ENCODE data around the gene COQ10A.

DNA sequence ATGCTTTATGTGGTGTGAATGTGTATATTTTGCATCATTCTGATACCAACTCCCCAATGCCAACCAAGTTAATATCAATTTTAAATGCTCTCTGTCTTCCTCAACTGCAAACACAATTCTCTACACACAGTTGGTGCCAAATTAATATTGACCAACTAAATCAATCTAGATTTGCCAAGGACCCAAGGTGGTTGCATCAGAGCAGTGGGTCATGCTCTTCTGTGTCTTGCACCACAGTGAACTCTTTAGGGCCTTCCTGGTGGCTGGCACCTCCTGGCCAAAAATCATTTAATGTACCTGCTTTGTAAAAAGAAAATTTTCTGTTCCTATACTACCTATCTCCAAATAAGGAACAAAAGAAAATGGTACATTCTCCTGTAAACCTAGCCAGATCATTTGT lies 14.1 kb downstream of the COQ10A start:
- no peak for TF ChIP-seq GABPB1 (CRISPR knock-in tag; IDR thresholded peaks at IDR 0.05)
- TF ChIP-seq, protein P1, sequence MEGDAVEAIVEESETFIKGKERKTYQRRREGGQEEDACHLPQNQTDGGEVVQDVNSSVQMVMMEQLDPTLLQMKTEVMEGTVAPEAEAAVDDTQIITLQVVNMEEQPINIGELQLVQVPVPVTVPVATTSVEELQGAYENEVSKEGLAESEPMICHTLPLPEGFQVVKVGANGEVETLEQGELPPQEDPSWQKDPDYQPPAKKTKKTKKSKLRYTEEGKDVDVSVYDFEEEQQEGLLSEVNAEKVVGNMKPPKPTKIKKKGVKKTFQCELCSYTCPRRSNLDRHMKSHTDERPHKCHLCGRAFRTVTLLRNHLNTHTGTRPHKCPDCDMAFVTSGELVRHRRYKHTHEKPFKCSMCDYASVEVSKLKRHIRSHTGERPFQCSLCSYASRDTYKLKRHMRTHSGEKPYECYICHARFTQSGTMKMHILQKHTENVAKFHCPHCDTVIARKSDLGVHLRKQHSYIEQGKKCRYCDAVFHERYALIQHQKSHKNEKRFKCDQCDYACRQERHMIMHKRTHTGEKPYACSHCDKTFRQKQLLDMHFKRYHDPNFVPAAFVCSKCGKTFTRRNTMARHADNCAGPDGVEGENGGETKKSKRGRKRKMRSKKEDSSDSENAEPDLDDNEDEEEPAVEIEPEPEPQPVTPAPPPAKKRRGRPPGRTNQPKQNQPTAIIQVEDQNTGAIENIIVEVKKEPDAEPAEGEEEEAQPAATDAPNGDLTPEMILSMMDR (IDR thresholded peaks at IDR 0.05): no peak
